NCI-H1436 treated with DMSO at 0.1 percent for 48 hours (cell line): ENCODE data around the gene NCAPD2.
"Not testable (repeated sequence)": the region's sequence is repeated elsewhere in the genome, so short reads cannot be mapped to it uniquely, and the experiment has no call there.

ENCODE experiments used
- DNase-seq: peaks from one replicate; lab custom pipeline; 2025; lab: John Stamatoyannopoulos, UW

The NCAPD2 gene

DNA sequence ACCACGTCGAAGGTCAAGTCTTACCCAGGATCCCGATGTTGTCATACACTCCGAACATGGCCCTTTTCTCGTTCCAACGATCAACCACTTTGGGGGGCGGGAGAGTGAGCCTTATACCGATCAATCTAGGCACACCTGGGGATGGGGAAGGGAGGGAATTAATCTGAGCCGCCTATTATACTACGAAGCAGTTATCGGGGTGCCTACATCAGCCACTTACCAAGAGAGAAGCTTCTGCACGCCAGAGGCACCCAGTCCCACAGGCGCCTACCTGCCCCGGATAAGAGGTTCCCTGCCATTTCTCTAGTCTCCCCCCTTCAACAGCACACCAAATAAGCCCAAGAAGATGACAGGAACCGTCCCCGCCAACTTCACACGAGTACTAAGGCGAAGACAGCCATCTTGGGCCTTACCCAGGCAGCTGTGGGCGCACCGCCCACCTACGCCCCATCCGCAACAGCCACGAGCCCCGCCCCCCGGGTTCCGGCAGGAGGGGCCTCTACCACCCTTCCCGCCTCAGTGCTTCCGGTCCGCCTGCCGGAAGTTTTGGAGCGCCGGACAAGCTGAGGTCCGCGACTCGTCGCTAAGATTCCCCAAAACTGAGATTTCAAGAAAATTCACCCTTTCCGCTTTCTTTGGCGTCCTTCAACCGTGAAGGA lies 935 bp upstream of the NCAPD2 start, which contains the start of gene MRPL51:
TSS of gene MRPL51 (minus strand) at position 425 of the 659 bp plus-strand sequence. CDS start at position 299, 126 bp downstream.
- peak; percentile 58 for DNase-seq

DNA sequence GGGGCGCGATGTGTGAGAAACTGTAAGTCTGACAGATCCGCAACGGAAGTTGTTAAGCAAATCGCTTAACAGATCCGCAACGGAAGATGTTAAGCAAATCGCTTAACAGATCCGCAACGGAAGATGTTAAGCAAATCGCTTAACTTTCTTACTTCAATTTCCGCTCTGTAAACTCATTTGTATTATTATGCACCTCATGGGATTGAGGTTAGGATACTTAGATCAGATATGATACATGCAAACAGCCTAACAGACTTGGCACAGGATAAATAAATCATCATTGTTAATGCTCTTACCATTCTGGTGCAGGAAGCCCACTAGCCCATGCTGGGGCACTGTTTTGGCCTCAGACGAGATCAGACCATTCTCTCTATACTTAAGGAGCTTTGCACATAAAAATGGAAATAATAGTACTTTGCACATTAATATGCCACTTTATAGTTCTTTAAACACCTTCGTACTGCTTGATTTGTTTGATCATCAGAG lies 399 bp downstream of the NCAPD2 start:
- DNase-seq, result no peak

DNA sequence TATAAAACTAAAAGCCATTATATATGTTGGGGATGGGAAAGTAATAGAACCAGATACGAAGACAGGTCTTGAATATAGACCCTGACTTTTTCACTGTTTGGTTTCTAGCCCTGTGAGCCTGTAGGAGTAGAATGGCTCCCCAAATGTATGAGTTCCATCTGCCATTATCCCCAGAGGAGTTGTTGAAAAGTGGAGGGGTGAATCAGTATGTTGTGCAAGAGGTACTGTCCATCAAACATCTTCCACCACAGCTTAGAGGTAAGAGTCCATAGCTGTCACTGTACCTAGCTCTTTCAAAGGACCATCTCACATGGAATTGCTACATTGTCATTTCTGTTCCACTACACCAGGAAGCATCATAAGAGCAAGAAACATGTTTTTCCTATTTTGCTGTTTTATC lies 1.1 kb downstream of the NCAPD2 start:
- no peak for DNase-seq

DNA sequence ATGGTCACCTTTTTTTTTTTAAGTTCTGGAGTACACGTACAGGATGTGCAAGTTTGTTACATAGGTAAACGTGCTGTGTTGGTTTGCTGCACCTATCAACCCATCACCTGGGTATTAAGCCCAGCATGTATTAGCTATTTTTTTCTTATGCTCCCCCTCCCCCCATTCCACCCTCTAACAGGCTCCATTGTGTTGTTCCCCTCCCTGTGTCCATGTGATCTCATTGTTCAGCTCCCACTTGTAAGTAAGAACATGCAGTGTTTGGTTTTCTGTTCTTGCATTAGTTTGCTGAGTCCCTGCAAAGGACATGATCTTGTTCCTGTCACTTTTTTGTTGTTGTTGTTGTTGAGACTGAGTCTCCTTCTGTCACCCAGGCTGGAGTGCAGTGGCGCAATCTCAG lies 3.4 kb downstream of the NCAPD2 start:
- not testable (repeated sequence) for DNase-seq

DNA sequence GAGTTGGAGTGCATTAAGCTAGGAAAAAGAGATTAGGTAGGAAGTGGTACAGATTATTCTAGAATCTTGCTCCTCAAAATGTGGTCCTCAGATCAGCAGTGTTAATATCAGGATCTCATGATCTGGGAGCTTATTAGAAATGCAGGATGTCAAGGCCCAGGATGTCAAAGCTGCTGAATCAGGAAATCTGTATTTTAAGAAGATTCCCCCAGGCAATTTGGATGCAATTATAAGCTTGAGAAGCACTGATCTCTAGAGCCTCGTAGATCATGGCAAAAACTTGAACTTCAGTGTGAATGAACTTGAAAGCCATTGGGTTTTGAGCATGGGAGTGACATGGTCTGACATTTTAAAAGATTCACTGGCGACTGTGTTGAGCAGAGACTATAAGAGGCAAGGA lies 6.6 kb downstream of the NCAPD2 start:
- no peak for DNase-seq

DNA sequence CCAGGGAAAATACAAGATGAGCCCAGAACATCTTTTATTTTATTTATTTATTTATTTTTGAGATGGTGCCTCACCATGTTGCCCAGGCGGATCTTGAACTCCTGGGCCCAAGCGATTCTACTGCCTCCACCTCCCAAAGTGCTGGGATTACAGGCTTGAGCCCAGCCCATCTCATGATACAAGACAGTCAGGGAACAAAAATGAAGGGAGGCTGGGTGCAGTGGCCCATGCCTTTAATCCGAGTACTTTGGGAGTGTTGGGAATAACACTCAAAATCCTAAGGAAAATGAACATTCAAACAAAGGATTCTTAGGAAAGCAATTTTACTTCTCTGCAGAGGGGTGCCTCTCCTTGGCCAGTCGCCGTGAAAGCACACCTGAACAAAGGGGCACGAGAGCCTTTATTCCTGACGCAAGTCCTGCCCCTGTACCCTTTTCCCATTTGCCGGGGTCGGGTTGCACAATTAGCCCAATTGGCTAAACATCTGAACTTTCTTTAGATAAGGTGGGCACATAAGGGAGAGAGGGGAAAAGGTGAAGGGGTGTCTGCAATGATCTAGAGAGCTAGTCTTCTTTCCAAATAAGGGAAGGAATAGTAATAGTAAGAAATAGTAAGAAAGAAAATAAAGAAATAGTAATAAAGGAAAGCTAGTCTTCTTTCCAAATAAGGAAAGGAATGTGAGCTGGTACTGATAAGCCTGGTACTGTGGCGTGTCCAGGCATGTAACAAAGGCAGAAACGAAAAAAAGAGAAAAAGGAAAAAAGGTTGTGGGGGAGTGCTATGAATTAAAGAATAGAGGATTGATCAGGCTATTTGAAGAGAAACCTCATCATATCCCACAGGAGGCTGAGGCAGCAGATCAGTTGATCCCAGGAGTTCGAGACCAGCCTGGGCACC lies 13.4 kb downstream of the NCAPD2 start:
- no peak for DNase-seq

DNA sequence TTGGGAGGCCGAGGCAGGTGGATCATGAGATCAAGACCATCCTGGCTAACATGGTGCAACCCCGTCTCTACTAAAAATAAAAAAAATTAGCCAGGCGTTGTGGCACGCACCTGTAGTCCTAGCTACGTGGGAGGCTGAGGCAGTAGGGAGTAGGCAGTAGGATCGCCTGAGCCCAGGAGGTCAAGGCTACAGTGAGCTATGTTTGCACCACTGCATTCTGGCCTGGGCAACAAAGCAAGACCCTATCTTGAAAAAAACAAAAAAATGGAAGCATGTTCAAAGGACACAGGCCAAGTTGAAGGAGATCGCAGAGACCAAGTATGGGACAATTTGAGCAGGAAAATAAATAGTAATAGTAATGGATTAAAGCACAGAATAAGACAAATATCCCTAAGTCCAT lies 14.2 kb downstream of the NCAPD2 start:
- DNase-seq, result no peak

DNA sequence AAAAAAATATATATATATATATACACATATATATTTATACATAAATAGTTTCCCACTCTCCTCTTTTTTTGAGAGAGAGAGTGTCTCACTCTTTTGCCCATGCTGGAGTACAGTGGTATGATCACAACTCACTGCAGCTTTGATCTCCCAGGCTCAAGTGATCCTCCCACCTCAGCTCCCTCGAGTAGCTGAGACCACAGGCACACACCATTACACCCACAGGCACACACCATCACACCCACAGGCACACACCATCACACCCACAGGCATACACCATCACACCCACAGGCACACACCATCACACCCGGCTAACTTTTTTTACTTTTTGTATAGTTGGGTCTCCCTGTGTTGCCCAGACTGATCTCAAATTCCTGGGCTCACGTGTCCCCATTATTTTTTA lies 26.3 kb downstream of the NCAPD2 start:
- no peak for DNase-seq

DNA sequence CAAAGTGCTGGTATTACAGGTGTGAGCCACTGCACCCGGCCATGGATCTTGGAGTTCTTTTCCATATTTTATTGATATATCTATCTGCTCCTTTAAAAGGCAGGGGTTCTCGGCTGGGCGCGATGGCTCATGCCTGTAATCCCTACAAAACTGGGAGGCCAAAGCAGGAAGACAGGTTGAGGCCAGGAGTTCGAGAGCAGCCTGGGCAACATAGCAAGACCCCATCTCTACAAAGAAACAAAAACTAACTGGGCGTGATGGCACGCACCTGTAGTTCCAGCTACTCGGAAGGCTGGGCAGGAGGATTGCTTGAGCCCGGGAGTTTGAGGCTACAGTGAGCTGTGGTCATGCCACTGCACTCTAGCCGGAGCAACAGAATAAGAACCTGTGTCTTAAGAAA lies 28.3 kb downstream of the NCAPD2 start:
- DNase-seq, result no peak

DNA sequence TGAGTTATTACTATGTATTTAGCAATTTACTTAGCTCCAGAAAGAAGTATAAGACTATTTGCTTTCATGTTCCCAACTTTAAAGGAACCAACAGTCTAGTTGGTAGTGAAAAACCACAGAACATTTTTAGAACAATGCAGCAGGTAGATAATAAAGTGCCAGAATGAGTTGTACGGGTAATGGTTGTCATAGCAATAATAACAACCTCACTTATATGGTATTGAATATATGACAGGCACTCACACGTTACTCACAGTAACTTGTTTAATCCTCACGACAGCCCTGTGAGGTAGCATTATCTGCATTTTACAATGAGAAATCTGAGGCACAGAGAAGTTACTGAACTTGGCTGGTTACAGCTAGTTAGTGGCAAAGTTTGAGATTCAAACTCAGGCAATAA lies 29.8 kb downstream of the NCAPD2 start:
- no peak for DNase-seq

DNA sequence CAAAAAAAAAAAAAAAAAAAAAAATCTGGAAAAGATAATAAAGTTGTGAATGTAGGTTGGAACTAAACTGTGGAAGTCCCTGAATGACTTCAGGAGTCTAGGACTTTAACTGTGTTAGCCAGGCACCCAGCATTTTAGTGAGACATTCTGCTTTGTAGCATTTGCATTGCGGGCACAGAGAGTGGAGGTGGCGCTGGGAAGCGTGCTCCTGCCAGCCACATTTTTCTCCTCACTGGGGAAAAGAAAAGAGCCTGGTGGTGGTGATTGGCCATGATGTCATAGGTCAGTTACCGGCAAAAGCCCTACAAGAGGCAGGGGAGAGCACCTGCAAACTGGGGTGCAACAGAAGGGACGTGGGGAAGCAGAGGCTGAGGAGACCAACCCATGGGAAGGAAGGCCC lies 30.7 kb downstream of the NCAPD2 start:
- no peak for DNase-seq

DNA sequence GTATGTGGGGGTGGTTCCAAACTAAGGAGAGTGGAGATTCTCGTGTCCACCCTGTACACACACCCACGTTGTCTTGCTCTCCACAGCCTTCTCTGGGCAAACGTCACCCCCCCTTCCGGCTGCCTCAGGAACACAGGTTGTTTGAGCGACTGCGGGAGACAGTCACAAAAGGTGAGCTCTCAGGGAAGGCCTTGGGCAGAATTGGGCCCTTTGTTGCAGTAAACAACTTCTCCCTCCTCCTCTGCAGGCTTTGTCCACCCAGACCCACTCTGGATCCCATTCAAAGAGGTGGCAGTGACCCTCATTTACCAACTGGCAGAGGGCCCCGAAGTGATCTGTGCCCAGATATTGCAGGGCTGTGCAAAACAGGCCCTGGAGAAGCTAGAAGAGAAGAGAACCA lies 32.3 kb downstream of the NCAPD2 start:
- DNase-seq, result no peak

DNA sequence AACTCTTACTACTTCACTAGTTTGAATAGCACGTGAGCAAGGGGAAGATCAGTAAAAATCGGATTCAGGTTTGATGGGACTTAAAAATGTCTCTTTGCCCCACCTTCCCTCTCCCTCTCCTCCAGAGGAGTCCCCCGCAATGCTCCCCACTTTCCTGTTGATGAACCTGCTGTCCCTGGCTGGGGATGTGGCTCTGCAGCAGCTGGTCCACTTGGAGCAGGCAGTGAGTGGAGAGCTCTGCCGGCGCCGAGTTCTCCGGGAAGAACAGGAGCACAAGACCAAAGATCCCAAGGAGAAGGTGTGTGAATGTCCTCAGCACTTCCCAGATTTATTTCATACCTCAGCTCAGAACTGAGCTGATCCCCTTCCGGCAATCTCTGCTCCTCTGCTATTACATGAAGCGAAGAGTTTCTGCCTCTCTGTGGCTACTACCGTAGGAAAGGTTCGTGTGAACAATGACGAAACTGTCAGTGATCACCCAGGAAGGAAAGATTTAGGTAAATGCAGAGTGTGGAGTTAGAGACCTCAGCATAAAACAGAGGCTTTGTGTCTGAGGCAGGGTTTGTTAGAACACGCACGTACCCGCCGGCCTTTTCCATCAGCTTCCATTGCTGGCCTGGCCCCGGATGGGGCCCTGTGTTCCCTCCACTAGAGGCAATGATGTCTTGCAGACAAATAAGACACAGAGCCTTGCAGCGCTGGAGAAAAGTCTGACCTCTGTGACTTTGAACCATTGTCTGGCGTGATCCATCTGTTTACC lies 33.0 kb downstream of the NCAPD2 start:
- no peak for DNase-seq

DNA sequence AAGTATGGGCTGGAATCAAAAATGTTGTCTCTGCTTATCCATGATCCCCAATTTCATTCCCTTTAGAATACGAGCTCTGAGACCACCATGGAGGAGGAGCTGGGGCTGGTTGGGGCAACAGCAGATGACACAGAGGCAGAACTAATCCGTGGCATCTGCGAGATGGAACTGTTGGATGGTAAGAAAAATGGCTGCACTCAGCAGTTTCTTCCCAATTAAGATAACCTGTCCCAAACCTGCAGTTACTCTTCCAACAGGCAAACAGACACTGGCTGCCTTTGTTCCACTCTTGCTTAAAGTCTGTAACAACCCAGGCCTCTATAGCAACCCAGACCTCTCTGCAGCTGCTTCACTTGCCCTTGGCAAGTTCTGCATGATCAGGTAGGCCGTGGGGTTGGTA lies 33.8 kb downstream of the NCAPD2 start:
- no peak for DNase-seq

DNA sequence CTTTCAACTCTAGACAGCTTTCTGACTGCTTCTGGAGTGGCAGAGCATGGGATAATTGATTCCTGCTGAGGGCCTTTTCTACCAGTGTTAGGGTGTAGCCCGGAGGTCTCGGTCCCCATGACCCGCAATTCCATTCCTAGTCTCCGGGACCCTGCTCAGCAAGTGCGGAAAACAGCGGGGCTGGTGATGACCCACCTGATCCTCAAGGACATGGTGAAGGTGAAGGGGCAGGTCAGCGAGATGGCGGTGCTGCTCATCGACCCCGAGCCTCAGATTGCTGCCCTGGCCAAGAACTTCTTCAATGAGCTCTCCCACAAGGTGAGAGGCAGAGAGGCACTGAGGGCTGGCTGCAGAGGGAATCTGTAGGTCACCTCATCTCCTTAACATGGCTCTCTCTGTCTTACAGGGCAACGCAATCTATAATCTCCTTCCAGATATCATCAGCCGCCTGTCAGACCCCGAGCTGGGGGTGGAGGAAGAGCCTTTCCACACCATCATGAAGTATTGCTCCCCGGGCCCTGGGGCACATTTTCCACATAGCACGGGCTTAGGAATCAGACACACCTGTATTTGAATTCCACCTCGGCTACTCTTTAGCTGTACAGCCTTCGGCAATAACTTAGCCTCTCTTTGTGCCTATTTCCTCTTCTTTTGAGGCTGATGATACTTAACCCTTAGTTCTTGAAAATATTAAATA lies 34.8 kb downstream of the NCAPD2 start:
- DNase-seq, result no peak

DNA sequence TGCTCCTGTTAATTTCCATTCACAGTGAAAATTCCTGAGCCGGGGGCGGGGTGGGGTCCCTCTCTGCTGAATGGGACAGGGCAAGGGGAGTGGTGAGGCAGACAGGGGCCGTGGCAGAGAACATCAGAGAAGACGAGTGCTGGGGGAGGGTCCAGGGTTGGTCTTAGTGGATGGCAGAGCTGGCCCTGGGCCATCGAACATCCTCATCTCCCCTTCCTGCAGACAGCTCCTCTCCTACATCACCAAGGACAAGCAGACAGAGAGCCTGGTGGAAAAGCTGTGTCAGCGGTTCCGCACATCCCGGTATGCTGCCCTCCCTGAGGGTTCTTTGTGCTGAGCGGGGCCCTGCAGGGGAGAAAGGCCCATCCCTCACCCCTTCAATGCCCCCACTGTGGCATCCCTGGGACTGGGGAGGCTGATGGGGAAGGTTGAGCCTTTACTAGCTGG lies 35.4 kb downstream of the NCAPD2 start:
- DNase-seq, result no peak

DNA sequence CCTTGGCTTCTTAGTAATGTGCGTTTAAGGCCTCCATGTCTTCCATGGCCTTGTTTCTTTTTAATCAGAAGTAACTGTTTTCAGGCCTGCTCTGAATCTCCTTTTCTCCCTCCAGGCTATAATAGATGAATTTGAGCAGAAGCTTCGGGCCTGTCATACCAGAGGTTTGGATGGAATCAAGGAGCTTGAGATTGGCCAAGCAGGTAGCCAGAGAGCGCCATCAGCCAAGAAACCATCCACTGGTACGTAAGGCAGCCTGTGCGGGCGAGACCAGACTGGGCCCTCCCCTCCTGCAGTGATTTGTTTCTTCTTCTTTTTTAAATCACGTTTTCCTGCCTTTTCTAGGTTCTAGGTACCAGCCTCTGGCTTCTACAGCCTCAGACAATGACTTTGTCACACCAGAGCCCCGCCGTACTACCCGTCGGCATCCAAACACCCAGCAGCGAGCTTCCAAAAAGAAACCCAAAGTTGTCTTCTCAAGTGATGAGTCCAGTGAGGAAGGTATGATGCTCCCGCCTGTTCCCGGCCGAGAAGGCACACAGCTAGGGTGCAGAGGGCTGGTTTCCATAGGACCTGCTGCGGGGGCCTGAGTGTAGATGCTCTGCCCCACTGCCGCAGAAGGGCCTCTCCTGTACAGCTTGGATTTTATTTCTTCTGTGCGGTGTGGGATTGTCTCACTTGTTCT lies 36.8 kb downstream of the NCAPD2 start:
- DNase-seq, result no peak

DNA sequence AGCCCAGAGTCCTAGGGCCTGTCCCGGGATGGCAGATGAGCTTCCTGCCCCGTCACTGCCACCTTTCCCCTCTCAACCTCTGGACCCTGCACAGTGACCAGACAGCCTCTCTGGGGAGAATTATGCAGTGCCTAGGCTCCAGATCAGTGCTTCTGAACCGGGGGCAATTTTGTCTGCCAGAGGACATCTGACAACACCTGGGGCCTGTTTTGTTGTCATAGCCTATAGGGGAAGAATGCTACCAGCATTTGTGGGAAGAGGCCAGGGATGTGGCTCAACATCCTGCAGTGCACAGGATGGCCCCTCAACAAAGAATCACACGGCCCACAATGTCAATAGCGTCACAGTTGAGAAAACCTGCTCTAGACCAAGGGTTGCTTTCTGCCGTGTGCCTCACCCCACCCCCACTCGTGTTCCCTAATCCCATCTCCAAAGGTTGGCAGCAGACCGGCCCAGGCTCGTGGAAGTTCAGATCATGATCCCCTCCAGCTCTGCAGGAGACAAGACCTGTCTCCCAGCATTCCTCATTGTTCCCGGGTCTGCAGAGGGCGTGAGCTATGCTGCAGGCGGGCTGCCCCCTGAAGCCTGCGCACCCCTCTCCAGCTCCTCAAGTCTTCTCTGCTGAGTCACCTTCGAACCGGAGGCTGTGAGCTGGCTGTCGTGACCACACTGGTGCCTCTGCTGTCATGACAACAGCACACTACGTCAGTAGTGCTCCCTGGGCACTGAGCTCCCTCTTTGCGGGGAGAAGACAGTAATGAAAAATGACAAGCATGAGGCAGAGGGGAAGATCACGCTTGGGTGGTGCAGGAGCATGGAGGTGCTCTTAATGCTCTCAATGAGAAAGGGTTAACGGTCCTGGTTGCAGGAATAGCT lies 38.4 kb downstream of the NCAPD2 start:
- DNase-seq, result peak; percentile 48

DNA sequence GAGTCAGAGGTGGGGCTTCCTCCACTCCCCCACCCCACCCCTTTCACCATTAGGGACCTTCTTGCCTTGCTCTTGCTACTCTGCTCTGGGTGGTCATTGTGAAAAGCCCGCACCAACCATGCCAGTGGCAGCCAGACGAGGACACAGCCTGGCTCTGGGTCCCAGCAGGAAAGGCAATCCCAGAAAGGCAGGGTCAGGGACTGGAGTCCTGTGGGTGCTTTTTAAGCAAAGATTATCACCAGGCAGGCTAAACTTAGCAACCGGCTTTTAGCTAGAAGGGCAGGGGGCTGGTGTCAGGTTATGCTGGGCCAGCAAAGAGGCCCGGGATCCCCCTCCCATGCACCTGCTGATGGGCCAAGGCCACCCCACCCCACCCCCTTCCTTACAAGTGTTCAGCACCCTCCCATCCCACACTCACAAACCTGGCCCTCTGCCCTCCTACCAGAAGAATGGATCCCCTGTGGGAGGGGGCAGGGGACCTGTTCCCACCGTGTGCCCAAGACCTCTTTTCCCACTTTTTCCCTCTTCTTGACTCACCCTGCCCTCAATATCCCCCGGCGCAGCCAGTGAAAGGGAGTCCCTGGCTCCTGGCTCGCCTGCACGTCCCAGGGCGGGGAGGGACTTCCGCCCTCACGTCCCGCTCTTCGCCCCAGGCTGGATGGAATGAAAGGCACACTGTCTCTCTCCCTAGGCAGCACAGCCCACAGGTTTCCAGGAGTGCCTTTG lies 39.2 kb downstream of the NCAPD2 start:
- no peak for DNase-seq

DNA sequence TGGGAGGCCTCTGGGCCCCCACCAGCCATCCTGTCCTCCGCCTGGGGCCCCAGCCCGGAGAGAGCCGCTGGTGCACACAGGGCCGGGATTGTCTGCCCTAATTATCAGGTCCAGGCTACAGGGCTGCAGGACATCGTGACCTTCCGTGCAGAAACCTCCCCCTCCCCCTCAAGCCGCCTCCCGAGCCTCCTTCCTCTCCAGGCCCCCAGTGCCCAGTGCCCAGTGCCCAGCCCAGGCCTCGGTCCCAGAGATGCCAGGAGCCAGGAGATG lies 39.7 kb downstream of the NCAPD2 start:
- DNase-seq, result no peak
